Chondrocyte (in vitro differentiated cells): ENCODE results near the gene CYP27A1. TPM values are rescaled to one million over a fixed set of nuclear protein-coding genes. Genes with fewer than 3 reads are reported as not detected.

ENCODE experiments used
- DNase-seq: peaks from one replicate; pipeline ENCODE4 v3.0.0; 2021; ENCODE audit warnings: mixed read lengths, low spot score
- H3K27ac Mint-ChIP-seq: one replicate; pipeline ENCODE4 v1.8.0; 2021; ENCODE audit warnings: mild to moderate bottlenecking, moderate library complexity, mixed read lengths; ENCODE audit not compliant: unreplicated experiment
- H3K27me3 Mint-ChIP-seq: 2 replicates; pipeline ENCODE4 v1.8.0; 2021; ENCODE audit warnings: low read depth, mixed read lengths
- H3K36me3 Mint-ChIP-seq: 2 replicates; pipeline ENCODE4 v1.8.0; 2021; ENCODE audit warnings: low read depth, mixed read lengths
- H3K4me1 Mint-ChIP-seq: 2 replicates; pipeline ENCODE4 v1.8.0; 2021; ENCODE audit warnings: low read depth, mild to moderate bottlenecking, mixed read lengths
- H3K4me3 Mint-ChIP-seq: one replicate; pipeline ENCODE4 v1.8.0; 2021; ENCODE audit warnings: mild to moderate bottlenecking, moderate library complexity, mixed read lengths; ENCODE audit not compliant: unreplicated experiment
- H3K9me3 Mint-ChIP-seq: 2 replicates; pipeline ENCODE4 v1.8.0; 2021; ENCODE audit warnings: low read depth, mixed read lengths
- total RNA-seq: library from RNA; stranded (reverse); gene quantifications from 3 replicates; pipeline ENCODE4 v1.2.1, GENCODE V29; 2021
- TF ChIP-seq, protein P1 (sequence below): fragments of 200-600 bp; sonication (generic); IDR thresholded peaks from 2 replicates; pipeline ENCODE4 v1.5.0; 2021; ENCODE audit warnings: antibody characterized with exemption, mild to moderate bottlenecking, moderate library complexity

Gene CYP27A1
- total RNA-seq, 1 donor from 2014 or later: 5.2 TPM

DNA sequence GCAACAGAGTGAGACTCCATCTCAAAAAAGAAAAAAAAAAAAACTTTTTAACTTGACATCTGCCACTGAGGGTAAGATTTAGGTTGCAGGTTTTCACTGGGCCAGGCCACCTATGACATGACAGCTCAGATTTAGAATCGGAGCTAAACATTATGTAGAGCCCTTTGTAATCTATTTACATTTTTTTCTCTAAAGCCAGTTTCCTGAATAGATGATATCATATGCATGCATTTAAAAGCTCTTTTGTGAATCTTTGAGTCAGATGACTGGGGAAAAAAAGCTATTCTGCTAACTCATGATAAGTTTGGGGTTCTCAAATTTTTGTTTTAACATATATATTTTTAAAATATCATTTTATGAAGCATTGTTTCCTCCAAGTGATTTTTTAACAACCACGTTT lies 28.3 kb downstream of the CYP27A1 start:
- DNase-seq: no peak
- H3K4me1 Mint-ChIP-seq: peaks cover 20% of the 10 kb centered on the region
- no peak overlapping the region for H3K4me3 Mint-ChIP-seq
- H3K36me3 Mint-ChIP-seq: peaks cover 11% of the 10 kb centered on the region
- peaks cover under 1% of the 10 kb centered on the region for H3K9me3 Mint-ChIP-seq
- no peak overlapping the region for H3K27ac Mint-ChIP-seq
- no peaks in the 10 kb centered on the region for H3K27me3 Mint-ChIP-seq
- TF ChIP-seq, protein P1, sequence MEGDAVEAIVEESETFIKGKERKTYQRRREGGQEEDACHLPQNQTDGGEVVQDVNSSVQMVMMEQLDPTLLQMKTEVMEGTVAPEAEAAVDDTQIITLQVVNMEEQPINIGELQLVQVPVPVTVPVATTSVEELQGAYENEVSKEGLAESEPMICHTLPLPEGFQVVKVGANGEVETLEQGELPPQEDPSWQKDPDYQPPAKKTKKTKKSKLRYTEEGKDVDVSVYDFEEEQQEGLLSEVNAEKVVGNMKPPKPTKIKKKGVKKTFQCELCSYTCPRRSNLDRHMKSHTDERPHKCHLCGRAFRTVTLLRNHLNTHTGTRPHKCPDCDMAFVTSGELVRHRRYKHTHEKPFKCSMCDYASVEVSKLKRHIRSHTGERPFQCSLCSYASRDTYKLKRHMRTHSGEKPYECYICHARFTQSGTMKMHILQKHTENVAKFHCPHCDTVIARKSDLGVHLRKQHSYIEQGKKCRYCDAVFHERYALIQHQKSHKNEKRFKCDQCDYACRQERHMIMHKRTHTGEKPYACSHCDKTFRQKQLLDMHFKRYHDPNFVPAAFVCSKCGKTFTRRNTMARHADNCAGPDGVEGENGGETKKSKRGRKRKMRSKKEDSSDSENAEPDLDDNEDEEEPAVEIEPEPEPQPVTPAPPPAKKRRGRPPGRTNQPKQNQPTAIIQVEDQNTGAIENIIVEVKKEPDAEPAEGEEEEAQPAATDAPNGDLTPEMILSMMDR: no peak

GRCh38 chr2:218811382-218811781 lies 29.4 kb downstream of the CYP27A1 start:
- DNase-seq: no peak
- peaks cover 8% of the 10 kb centered on the region for H3K4me1 Mint-ChIP-seq
- H3K9me3 Mint-ChIP-seq: no peaks in the 10 kb centered on the region
- H3K36me3 Mint-ChIP-seq: peaks cover 12% of the 10 kb centered on the region
- H3K4me3 Mint-ChIP-seq: no peak overlapping the region
- H3K27ac Mint-ChIP-seq: no peak overlapping the region
- TF ChIP-seq, protein P1: no peak
- no peaks in the 10 kb centered on the region for H3K27me3 Mint-ChIP-seq

GRCh38 chr2:218812096-218812815 lies 30.3 kb downstream of the CYP27A1 start:
- H3K9me3 Mint-ChIP-seq: no peaks in the 10 kb centered on the region
- peaks cover 2% of the 10 kb centered on the region for H3K4me1 Mint-ChIP-seq
- H3K4me3 Mint-ChIP-seq: no peak overlapping the region
- no peak overlapping the region for H3K27ac Mint-ChIP-seq
- DNase-seq: no peak
- peaks cover 17% of the 10 kb centered on the region for H3K36me3 Mint-ChIP-seq
- H3K27me3 Mint-ChIP-seq: no peaks in the 10 kb centered on the region
- TF ChIP-seq, protein P1: no peak

DNA sequence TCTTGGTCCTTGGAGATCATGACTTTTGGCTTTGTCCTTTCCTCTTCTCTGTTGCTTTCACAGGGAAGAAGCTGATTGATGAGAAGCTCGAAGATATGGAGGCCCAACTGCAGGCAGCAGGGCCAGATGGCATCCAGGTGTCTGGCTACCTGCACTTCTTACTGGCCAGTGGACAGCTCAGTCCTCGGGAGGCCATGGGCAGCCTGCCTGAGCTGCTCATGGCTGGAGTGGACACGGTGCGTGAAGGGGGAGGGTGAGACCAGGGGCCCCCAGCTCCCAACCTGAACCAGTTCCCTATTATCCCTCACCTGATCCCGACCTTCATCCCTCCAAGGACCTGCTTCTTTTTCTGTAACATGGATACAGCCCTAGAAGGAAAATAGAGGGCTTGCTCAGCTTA lies 30.9 kb downstream of the CYP27A1 start:
- DNase-seq: no peak
- TF ChIP-seq, protein P1: no peak
- H3K36me3 Mint-ChIP-seq: peaks cover 18% of the 10 kb centered on the region
- no peaks in the 10 kb centered on the region for H3K9me3 Mint-ChIP-seq
- no peak overlapping the region for H3K27ac Mint-ChIP-seq
- H3K4me3 Mint-ChIP-seq: no peak overlapping the region
- H3K4me1 Mint-ChIP-seq: no peaks in the 10 kb centered on the region
- H3K27me3 Mint-ChIP-seq: no peaks in the 10 kb centered on the region

DNA sequence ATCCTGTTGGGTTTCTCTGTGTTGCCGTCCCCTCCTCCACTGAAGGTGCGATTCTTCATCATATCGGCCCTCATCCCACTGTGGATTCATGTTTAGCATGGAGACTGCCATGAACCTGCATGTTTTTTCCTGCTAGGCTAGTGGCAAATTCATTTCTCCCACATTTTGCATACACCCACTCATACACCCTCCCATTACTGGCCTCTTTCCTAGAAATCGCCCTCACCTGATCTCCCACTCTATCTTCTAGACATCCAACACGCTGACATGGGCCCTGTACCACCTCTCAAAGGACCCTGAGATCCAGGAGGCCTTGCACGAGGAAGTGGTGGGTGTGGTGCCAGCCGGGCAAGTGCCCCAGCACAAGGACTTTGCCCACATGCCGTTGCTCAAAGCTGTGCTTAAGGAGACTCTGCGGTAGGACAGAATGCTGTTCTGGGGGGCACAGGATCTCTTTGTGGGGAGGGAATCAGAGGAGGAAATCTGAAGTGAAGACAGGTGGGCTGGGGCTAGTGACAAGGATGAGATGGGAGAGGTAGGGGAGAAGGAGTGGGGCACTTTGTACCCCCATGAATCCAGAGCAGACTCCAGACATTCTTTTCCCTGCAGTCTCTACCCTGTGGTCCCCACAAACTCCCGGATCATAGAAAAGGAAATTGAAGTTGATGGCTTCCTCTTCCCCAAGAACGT lies 32.0 kb downstream of the CYP27A1 start:
- peaks cover 21% of the 10 kb centered on the region for H3K36me3 Mint-ChIP-seq
- DNase-seq: no peak
- H3K27me3 Mint-ChIP-seq: no peaks in the 10 kb centered on the region
- TF ChIP-seq, protein P1: no peak
- no peaks in the 10 kb centered on the region for H3K4me1 Mint-ChIP-seq
- H3K27ac Mint-ChIP-seq: no peak overlapping the region
- H3K9me3 Mint-ChIP-seq: no peaks in the 10 kb centered on the region
- H3K4me3 Mint-ChIP-seq: no peak overlapping the region
